ENCODE measurements around the gene PTGDR2. TPM values are rescaled to one million over a fixed set of nuclear protein-coding genes. Genes with fewer than 3 reads are reported as not detected.
"Not testable (repeated sequence)": the region's sequence is repeated elsewhere in the genome, so short reads cannot be mapped to it uniquely, and the experiment has no call there.

PTGDR2 gene
- total RNA-seq, 1 donor from 2014 or later: 0.25 TPM

- H3K4me3 ChIP-seq: no peak overlapping the region
- TF ChIP-seq POLR2AphosphoS5 (IDR thresholded peaks at IDR 0.05; ENCODE audit: insufficient read depth in 1 of 2, low read depth in 1 of 2) (no peak), CTCF (IDR thresholded peaks at IDR 0.05) (no peak), POLR2A (IDR thresholded peaks at IDR 0.05) (no peak)
Measured at GRCh38 chr11:60825790-60826189, 30.0 kb downstream of the PTGDR2 start.

GRCh38 chr11:60825118-60825517, 30.6 kb downstream of the PTGDR2 start:
- Histone ChIP-seq H3K4me1 (no peaks in the 10 kb centered on the region), H3K4me3 (no peak overlapping the region), H3K27ac (no peak overlapping the region), H3K36me3 (no peaks in the 10 kb centered on the region), H3K9me3 (no peaks in the 10 kb centered on the region), H3K27me3 (no peaks in the 10 kb centered on the region)
- no peak for DNase-seq (ENCODE audit: extremely low spot score in 2 of 2)
- TF ChIP-seq POLR2AphosphoS5 (IDR thresholded peaks at IDR 0.05; ENCODE audit: insufficient read depth in 1 of 2, low read depth in 1 of 2): no peak
- TF ChIP-seq POLR2A (IDR thresholded peaks at IDR 0.05): no peak
- TF ChIP-seq CTCF (IDR thresholded peaks at IDR 0.05): no peak
- intact Hi-C loops (cut with DNase I): no loop called here

More at GRCh38 chr11:60825790-60826189, 30.0 kb downstream of the PTGDR2 start:
- intact Hi-C loops (cut with DNase I): no loop called here
- H3K27me3 ChIP-seq: no peaks in the 10 kb centered on the region
- no peaks in the 10 kb centered on the region for H3K9me3 ChIP-seq
- DNase-seq (ENCODE audit: extremely low spot score in 2 of 2): no peak
- H3K4me1 ChIP-seq: no peaks in the 10 kb centered on the region
- H3K36me3 ChIP-seq: no peaks in the 10 kb centered on the region
- H3K27ac ChIP-seq: no peak overlapping the region

- DNase-seq (ENCODE audit: extremely low spot score in 2 of 2); intact Hi-C loops (cut with DNase I); H3K27me3 ChIP-seq: not testable (repeated sequence)
Measured at GRCh38 chr11:60823745-60824306, 31.9 kb downstream of the PTGDR2 start.

GRCh38 chr11:60821827-60822599, 33.7 kb downstream of the PTGDR2 start:
- no peaks in the 10 kb centered on the region for H3K27me3 ChIP-seq

More at GRCh38 chr11:60823745-60824306, 31.9 kb downstream of the PTGDR2 start:
- H3K36me3 ChIP-seq, H3K4me1 ChIP-seq, H3K9me3 ChIP-seq, H3K27ac ChIP-seq, H3K4me3 ChIP-seq: not testable (repeated sequence)

GRCh38 chr11:60818057-60818456, 37.7 kb downstream of the PTGDR2 start:
- no peaks in the 10 kb centered on the region for H3K27me3 ChIP-seq
- H3K27ac ChIP-seq: no peak overlapping the region
- TF ChIP-seq CTCF (IDR thresholded peaks at IDR 0.05) (no peak), POLR2A (IDR thresholded peaks at IDR 0.05) (no peak), POLR2AphosphoS5 (IDR thresholded peaks at IDR 0.05; ENCODE audit: insufficient read depth in 1 of 2, low read depth in 1 of 2) (no peak)
- no peaks in the 10 kb centered on the region for H3K36me3 ChIP-seq
- H3K9me3 ChIP-seq: peaks cover 8% of the 10 kb centered on the region
- DNase-seq (ENCODE audit: extremely low spot score in 2 of 2): no peak
- H3K4me1 ChIP-seq: no peaks in the 10 kb centered on the region
- no peak overlapping the region for H3K4me3 ChIP-seq
- intact Hi-C loops (cut with DNase I): no loop called here

More at GRCh38 chr11:60821827-60822599, 33.7 kb downstream of the PTGDR2 start:
- Histone ChIP-seq H3K4me1 (no peaks in the 10 kb centered on the region), H3K9me3 (peaks cover 3% of the 10 kb centered on the region), H3K36me3 (no peaks in the 10 kb centered on the region), H3K27ac (no peak overlapping the region), H3K4me3 (no peak overlapping the region)
- DNase-seq (ENCODE audit: extremely low spot score in 2 of 2): no peak
- TF ChIP-seq CTCF (IDR thresholded peaks at IDR 0.05) (no peak), POLR2A (IDR thresholded peaks at IDR 0.05) (no peak), POLR2AphosphoS5 (IDR thresholded peaks at IDR 0.05; ENCODE audit: insufficient read depth in 1 of 2, low read depth in 1 of 2) (no peak)
- intact Hi-C loops (cut with DNase I): no loop called here

Measured in vagina (tissue), 2 donors.